Measurements from ENCODE around the gene ZBTB47.

ZBTB47 gene

GRCh38 chr3:42707620-42708355, 54.3 kb downstream of the ZBTB47 start:
- peaks cover 3% of the 10 kb centered on the region for H3K27me3 ChIP-seq (ENCODE audit: insufficient read depth, low read length, poor library complexity)
- H3K79me2 ChIP-seq (ENCODE audit: insufficient read depth, low read length), result no peaks in the 10 kb centered on the region
- no peaks in the 10 kb centered on the region for H3K9me3 ChIP-seq (ENCODE audit: insufficient read depth, low read length, severe bottlenecking)
- H3K9ac ChIP-seq (ENCODE audit: low read depth, low read length), result no peak overlapping the region
- no peak for DNase-seq
- H3K27ac ChIP-seq (ENCODE audit: low read length), result no peak overlapping the region
- no peak for TF ChIP-seq EZH2 (IDR thresholded peaks at IDR 0.05; ENCODE audit: borderline replicate concordance, low read depth, low read length, severe bottlenecking)
- no peak for TF ChIP-seq CTCF (IDR thresholded peaks at IDR 0.05; ENCODE audit: borderline replicate concordance, extremely low read depth, low read length, poor library complexity, severe bottlenecking)
- no peak overlapping the region for H3K4me3 ChIP-seq (ENCODE audit: low read depth in 1 of 2, low read length in 2 of 2)
- no peaks in the 10 kb centered on the region for H3K4me1 ChIP-seq (ENCODE audit: insufficient read depth, low read length)
- H3K4me2 ChIP-seq (ENCODE audit: insufficient read depth, low read length), result no peak overlapping the region
- H4K20me1 ChIP-seq (ENCODE audit: insufficient read depth, low read length), result peaks cover 14% of the 10 kb centered on the region
- ATAC-seq (ENCODE audit: insufficient read depth, low read depth), result no peak
- no peak overlapping the region for H2AFZ ChIP-seq (ENCODE audit: low read depth, low read length)
- no peaks in the 10 kb centered on the region for H3K36me3 ChIP-seq (ENCODE audit: insufficient read depth, low read length)

GRCh38 chr3:42708611-42709151, 55.2 kb downstream of the ZBTB47 start:
- Histone ChIP-seq H3K9ac (ENCODE audit: low read depth, low read length) (no peak overlapping the region), H3K4me1 (ENCODE audit: insufficient read depth, low read length) (no peaks in the 10 kb centered on the region), H3K9me3 (ENCODE audit: insufficient read depth, low read length, severe bottlenecking) (no peaks in the 10 kb centered on the region), H3K27me3 (ENCODE audit: insufficient read depth, low read length, poor library complexity) (peaks cover 3% of the 10 kb centered on the region), H3K36me3 (ENCODE audit: insufficient read depth, low read length) (no peaks in the 10 kb centered on the region), H3K4me3 (ENCODE audit: low read depth in 1 of 2, low read length in 2 of 2) (no peak overlapping the region), H3K79me2 (ENCODE audit: insufficient read depth, low read length) (no peaks in the 10 kb centered on the region), H3K4me2 (ENCODE audit: insufficient read depth, low read length) (no peak overlapping the region), H4K20me1 (ENCODE audit: insufficient read depth, low read length) (peaks cover 9% of the 10 kb centered on the region), H2AFZ (ENCODE audit: low read depth, low read length) (no peak overlapping the region), H3K27ac (ENCODE audit: low read length) (no peak overlapping the region)
- no peak for DNase-seq
- TF ChIP-seq CTCF (IDR thresholded peaks at IDR 0.05; ENCODE audit: borderline replicate concordance, extremely low read depth, low read length, poor library complexity, severe bottlenecking), result no peak
- TF ChIP-seq EZH2 (IDR thresholded peaks at IDR 0.05; ENCODE audit: borderline replicate concordance, low read depth, low read length, severe bottlenecking), result no peak
- no peak for ATAC-seq (ENCODE audit: insufficient read depth, low read depth)

- no peaks in the 10 kb centered on the region for H3K9me3 ChIP-seq (ENCODE audit: insufficient read depth, low read length, severe bottlenecking)
- no peak overlapping the region for H3K4me2 ChIP-seq (ENCODE audit: insufficient read depth, low read length)
- DNase-seq, result no peak
- H3K9ac ChIP-seq (ENCODE audit: low read depth, low read length), result no peak overlapping the region
- no peaks in the 10 kb centered on the region for H3K4me1 ChIP-seq (ENCODE audit: insufficient read depth, low read length)
- peaks cover 2% of the 10 kb centered on the region for H4K20me1 ChIP-seq (ENCODE audit: insufficient read depth, low read length)
- H3K4me3 ChIP-seq (ENCODE audit: low read depth in 1 of 2, low read length in 2 of 2), result no peak overlapping the region
- no peaks in the 10 kb centered on the region for H3K79me2 ChIP-seq (ENCODE audit: insufficient read depth, low read length)
- no peaks in the 10 kb centered on the region for H3K36me3 ChIP-seq (ENCODE audit: insufficient read depth, low read length)
- TF ChIP-seq CTCF (IDR thresholded peaks at IDR 0.05; ENCODE audit: borderline replicate concordance, extremely low read depth, low read length, poor library complexity, severe bottlenecking) (no peak), EZH2 (IDR thresholded peaks at IDR 0.05; ENCODE audit: borderline replicate concordance, low read depth, low read length, severe bottlenecking) (no peak)
- peaks cover 7% of the 10 kb centered on the region for H3K27me3 ChIP-seq (ENCODE audit: insufficient read depth, low read length, poor library complexity)
- H2AFZ ChIP-seq (ENCODE audit: low read depth, low read length), result no peak overlapping the region
- no peak for ATAC-seq (ENCODE audit: insufficient read depth, low read depth)
- H3K27ac ChIP-seq (ENCODE audit: low read length), result no peak overlapping the region
These were observed 56.1 kb downstream of the ZBTB47 start for GRCh38 chr3:42709621-42710020.

Data from DND-41 (cell line).